GM12873 (cell line): Measurements from ENCODE around the gene NRN1L.

Experiments used
- CTCF ChIP-seq: IDR thresholded peaks from 2 replicates; pipeline ENCODE4 v1.5.1; 2012; ENCODE audit warnings: low read depth, mild to moderate bottlenecking, moderate library complexity, low read length, control low read depth; ENCODE audit not compliant: insufficient read depth; ENCODE audit errors: missing control alignments

The NRN1L gene

GRCh38 chr16:67907397-67908180 is 22.9 kb downstream of the NRN1L start:
- no peak for TF ChIP-seq CTCF

- no peak for TF ChIP-seq CTCF
Measured at GRCh38 chr16:67909056-67909742, 24.5 kb downstream of the NRN1L start.

- no peak for TF ChIP-seq CTCF
Measured at GRCh38 chr16:67910158-67910557, 25.5 kb downstream of the NRN1L start.

GRCh38 chr16:67914758-67915495 is 30.2 kb downstream of the NRN1L start:
- no peak for TF ChIP-seq CTCF

GRCh38 chr16:67915831-67916723 is 31.4 kb downstream of the NRN1L start:
- TF ChIP-seq CTCF, result no peak

- TF ChIP-seq CTCF, result no peak
Measured at GRCh38 chr16:67917140-67917851, 32.6 kb downstream of the NRN1L start.
